ENCODE measurements around the gene RNF41. TPM values are rescaled to one million over a fixed set of nuclear protein-coding genes. Genes with fewer than 3 reads are reported as not detected.

RNF41 gene
- total RNA-seq, 1 experiment from 2014 or later = 57.4 TPM

- Mint-ChIP-seq H3K36me3 (peaks cover 81% of the 10 kb centered on the region), H3K27ac (no peak overlapping the region), H3K4me3 (no peak overlapping the region), H3K27me3 (ENCODE audit: low read depth) (no peaks in the 10 kb centered on the region), H3K9me3 (no peaks in the 10 kb centered on the region), H3K4me1 (peaks cover 38% of the 10 kb centered on the region)
- DNase-seq (ENCODE audit: low spot score) (no peak), ATAC-seq (no peak)
- ChIA-PET CTCF (interaction anchor here (1.1 kb wide), 1 partner anchor 94 kb away, joined by 3 read pairs; the partner anchor contains the start of gene ANKRD52), POLR2A (interaction anchor here (1.3 to 7.2 kb wide), 7 partner anchors 8 to 93 kb away, joined by 3 to 104 read pairs (median 9); partner anchors contain the start of genes ESYT1, RNF41 and SMARCC2)
- TF ChIP-seq HMGA2 (CRISPR knock-in tag; IDR thresholded peaks at IDR 0.05) = no peak
- TF ChIP-seq PRRX2 (CRISPR knock-in tag; IDR thresholded peaks at IDR 0.05) = peak; percentile 50; the same call in 1 of the 2 replicates
- no peak for TF ChIP-seq OVOL2 (CRISPR knock-in tag; IDR thresholded peaks at IDR 0.05; ENCODE audit: borderline replicate concordance)
- TF ChIP-seq NFATC4 (CRISPR knock-in tag; IDR thresholded peaks at IDR 0.05) = peak; percentile 6; the same call in 1 of the 2 replicates
- no peak for TF ChIP-seq MYBL2 (CRISPR knock-in tag; IDR thresholded peaks at IDR 0.05)
These were observed 57.4 kb downstream of the RNF41 start for GRCh38 chr12:56164345-56164729.

DNA sequence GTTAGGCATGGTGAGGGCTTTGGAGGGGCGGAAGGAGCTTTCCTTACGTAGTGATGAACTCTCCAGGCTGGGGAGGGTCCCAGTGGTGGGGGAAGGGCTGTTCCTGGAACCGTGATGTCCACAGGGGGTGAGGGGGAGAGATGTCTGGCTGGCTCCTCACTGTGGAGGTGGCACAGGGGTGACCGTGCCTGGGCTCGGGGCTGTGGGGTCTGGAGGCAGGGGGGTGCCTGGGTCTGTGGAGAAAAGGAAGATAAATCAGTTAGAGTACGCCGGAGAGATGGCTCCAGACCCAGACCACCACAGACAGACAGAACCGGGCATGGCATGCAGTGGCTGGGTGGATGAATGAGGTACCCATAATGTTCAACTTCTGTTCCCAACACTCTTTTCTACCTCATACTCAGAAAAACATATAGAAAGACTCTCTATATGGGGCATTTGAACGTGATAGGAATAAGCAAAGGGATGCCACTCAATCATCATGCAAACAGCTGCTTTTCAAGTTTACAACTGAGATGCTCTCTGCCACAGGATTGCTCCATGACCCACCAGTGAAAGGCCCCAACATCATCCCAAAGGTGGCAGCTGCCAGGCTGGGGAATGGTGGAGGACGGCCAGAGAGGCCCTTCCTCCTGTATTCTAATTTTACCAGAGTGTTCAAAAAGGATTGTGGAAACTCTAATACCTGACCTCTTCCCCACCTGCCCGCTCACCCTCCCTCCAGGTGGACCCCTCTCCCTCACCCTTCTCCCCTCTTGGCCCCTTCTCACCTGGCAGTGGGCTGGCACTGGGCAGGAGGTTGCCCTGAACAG, 58.0 kb downstream of the RNF41 start:
- peak; percentile 5 for ATAC-seq
- H3K4me1 Mint-ChIP-seq = peaks cover 43% of the 10 kb centered on the region
- no peak for DNase-seq (ENCODE audit: low spot score)
- peak; percentile 73 for TF ChIP-seq ZNF425 (CRISPR knock-in tag; conservative IDR thresholded peaks at IDR 0.05)
- TF ChIP-seq, protein P1, sequence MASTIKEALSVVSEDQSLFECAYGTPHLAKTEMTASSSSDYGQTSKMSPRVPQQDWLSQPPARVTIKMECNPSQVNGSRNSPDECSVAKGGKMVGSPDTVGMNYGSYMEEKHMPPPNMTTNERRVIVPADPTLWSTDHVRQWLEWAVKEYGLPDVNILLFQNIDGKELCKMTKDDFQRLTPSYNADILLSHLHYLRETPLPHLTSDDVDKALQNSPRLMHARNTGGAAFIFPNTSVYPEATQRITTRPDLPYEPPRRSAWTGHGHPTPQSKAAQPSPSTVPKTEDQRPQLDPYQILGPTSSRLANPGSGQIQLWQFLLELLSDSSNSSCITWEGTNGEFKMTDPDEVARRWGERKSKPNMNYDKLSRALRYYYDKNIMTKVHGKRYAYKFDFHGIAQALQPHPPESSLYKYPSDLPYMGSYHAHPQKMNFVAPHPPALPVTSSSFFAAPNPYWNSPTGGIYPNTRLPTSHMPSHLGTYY (CRISPR knock-in tag; IDR thresholded peaks at IDR 0.05) = peak; percentile 91; the same call in 1 of the 2 replicates
- TF ChIP-seq NR1H2 (CRISPR knock-in tag; IDR thresholded peaks at IDR 0.05) = no peak
- TF ChIP-seq, protein P2, sequence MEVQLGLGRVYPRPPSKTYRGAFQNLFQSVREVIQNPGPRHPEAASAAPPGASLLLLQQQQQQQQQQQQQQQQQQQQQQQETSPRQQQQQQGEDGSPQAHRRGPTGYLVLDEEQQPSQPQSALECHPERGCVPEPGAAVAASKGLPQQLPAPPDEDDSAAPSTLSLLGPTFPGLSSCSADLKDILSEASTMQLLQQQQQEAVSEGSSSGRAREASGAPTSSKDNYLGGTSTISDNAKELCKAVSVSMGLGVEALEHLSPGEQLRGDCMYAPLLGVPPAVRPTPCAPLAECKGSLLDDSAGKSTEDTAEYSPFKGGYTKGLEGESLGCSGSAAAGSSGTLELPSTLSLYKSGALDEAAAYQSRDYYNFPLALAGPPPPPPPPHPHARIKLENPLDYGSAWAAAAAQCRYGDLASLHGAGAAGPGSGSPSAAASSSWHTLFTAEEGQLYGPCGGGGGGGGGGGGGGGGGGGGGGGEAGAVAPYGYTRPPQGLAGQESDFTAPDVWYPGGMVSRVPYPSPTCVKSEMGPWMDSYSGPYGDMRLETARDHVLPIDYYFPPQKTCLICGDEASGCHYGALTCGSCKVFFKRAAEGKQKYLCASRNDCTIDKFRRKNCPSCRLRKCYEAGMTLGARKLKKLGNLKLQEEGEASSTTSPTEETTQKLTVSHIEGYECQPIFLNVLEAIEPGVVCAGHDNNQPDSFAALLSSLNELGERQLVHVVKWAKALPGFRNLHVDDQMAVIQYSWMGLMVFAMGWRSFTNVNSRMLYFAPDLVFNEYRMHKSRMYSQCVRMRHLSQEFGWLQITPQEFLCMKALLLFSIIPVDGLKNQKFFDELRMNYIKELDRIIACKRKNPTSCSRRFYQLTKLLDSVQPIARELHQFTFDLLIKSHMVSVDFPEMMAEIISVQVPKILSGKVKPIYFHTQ (CRISPR knock-in tag; IDR thresholded peaks at IDR 0.05) = peak; percentile 86
- TF ChIP-seq, protein P3, sequence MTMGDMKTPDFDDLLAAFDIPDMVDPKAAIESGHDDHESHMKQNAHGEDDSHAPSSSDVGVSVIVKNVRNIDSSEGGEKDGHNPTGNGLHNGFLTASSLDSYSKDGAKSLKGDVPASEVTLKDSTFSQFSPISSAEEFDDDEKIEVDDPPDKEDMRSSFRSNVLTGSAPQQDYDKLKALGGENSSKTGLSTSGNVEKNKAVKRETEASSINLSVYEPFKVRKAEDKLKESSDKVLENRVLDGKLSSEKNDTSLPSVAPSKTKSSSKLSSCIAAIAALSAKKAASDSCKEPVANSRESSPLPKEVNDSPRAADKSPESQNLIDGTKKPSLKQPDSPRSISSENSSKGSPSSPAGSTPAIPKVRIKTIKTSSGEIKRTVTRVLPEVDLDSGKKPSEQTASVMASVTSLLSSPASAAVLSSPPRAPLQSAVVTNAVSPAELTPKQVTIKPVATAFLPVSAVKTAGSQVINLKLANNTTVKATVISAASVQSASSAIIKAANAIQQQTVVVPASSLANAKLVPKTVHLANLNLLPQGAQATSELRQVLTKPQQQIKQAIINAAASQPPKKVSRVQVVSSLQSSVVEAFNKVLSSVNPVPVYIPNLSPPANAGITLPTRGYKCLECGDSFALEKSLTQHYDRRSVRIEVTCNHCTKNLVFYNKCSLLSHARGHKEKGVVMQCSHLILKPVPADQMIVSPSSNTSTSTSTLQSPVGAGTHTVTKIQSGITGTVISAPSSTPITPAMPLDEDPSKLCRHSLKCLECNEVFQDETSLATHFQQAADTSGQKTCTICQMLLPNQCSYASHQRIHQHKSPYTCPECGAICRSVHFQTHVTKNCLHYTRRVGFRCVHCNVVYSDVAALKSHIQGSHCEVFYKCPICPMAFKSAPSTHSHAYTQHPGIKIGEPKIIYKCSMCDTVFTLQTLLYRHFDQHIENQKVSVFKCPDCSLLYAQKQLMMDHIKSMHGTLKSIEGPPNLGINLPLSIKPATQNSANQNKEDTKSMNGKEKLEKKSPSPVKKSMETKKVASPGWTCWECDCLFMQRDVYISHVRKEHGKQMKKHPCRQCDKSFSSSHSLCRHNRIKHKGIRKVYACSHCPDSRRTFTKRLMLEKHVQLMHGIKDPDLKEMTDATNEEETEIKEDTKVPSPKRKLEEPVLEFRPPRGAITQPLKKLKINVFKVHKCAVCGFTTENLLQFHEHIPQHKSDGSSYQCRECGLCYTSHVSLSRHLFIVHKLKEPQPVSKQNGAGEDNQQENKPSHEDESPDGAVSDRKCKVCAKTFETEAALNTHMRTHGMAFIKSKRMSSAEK (CRISPR knock-in tag; IDR thresholded peaks at IDR 0.05; ENCODE audit: borderline replicate concordance) = peak; percentile 49; the same call in 1 of the 2 replicates
- TF ChIP-seq PRRX2 (CRISPR knock-in tag; IDR thresholded peaks at IDR 0.05) = no peak
- peak; percentile 82 for TF ChIP-seq ZNF671 (CRISPR knock-in tag; IDR thresholded peaks at IDR 0.05)
- TF ChIP-seq ZNF416 (CRISPR knock-in tag; IDR thresholded peaks at IDR 0.05) = peak; percentile 76; the same call in 1 of the 2 replicates
- ChIA-PET CTCF (interaction anchor here (1.0 to 3.4 kb wide), 6 partner anchors 25 to 95 kb away, joined by 3 to 21 read pairs (median 9); partner anchors contain the start of genes ANKRD52, ESYT1, RNF41 and SMARCC2), POLR2A (interaction anchor here (0.5 to 7.2 kb wide), 14 partner anchors 8 to 190 kb away, joined by 3 to 104 read pairs (median 4); partner anchors contain the start of genes ERBB3, ESYT1, MYL6B and RAB5B)
- H3K36me3 Mint-ChIP-seq = peaks cover 81% of the 10 kb centered on the region
- H3K27me3 Mint-ChIP-seq (ENCODE audit: low read depth) = no peaks in the 10 kb centered on the region
- no peaks in the 10 kb centered on the region for H3K9me3 Mint-ChIP-seq
- H3K27ac Mint-ChIP-seq = peak overlapping the region; percentile 32
- no peak overlapping the region for H3K4me3 Mint-ChIP-seq

Measured in WTC11 (cell line).